H9 (cell line): ENCODE measurements around the gene SLC35B1. TPM values are rescaled to one million over a fixed set of nuclear protein-coding genes. Genes with fewer than 3 reads are reported as not detected.

Source experiments
- DNase-seq: peaks from one replicate; pipeline ENCODE4 v3.0.0-alpha.2; 2017
- H2AFZ ChIP-seq: one replicate; pipeline ENCODE4 v1.6.1; 2013; ENCODE audit warnings: mild to moderate bottlenecking, low read length, control low read depth, moderate library complexity
- H2AK5ac ChIP-seq: 2 replicates; pipeline ENCODE4 v1.6.1; 2013; ENCODE audit warnings: low read length, control low read depth, mixed read lengths; ENCODE audit not compliant: insufficient read length
- H2BK120ac ChIP-seq: one replicate; pipeline ENCODE4 v1.6.1; 2013; ENCODE audit warnings: low read depth, mild to moderate bottlenecking, low read length, control low read depth, inconsistent platforms; ENCODE audit not compliant: poor library complexity, severe bottlenecking
- H2BK12ac ChIP-seq: 2 replicates; pipeline ENCODE4 v1.6.1; 2013; ENCODE audit warnings: low read length, control low read depth, mixed read lengths, low read depth; ENCODE audit not compliant: insufficient read length
- H2BK15ac ChIP-seq: 2 replicates; pipeline ENCODE4 v1.6.1; 2013; ENCODE audit warnings: low read depth, low read length, control low read depth
- H2BK20ac ChIP-seq: one replicate; pipeline ENCODE4 v1.6.1; 2013; ENCODE audit warnings: low read depth, mild to moderate bottlenecking, low read length, control low read depth, inconsistent platforms; ENCODE audit not compliant: poor library complexity, severe bottlenecking
- H2BK5ac ChIP-seq: 2 replicates; pipeline ENCODE4 v1.6.1; 2013; ENCODE audit warnings: low read length, control low read depth, mixed read lengths; ENCODE audit not compliant: insufficient read length
- H3K14ac ChIP-seq: 2 replicates; pipeline ENCODE4 v1.6.1; 2013; ENCODE audit warnings: low read length, control low read depth; ENCODE audit not compliant: insufficient read depth
- H3K18ac ChIP-seq: 2 replicates; pipeline ENCODE4 v1.6.1; 2013; ENCODE audit warnings: low read depth, mild to moderate bottlenecking, mixed read lengths, low read length, control low read depth; ENCODE audit not compliant: insufficient read length
- H3K23ac ChIP-seq: 2 replicates; pipeline ENCODE4 v1.6.1; 2013; ENCODE audit warnings: low read length, control low read depth, mixed read lengths, low read depth; ENCODE audit not compliant: insufficient read length
- H3K23me2 ChIP-seq: 2 replicates; pipeline ENCODE4 v1.6.1; 2013; ENCODE audit warnings: low read depth, mild to moderate bottlenecking, mixed read lengths, low read length, control low read depth; ENCODE audit not compliant: insufficient read length, poor library complexity, severe bottlenecking
- H3K27ac ChIP-seq: 2 replicates; pipeline ENCODE4 v1.5.1; 2013; ENCODE audit warnings: low read length, control low read depth, mixed read lengths, low read depth; ENCODE audit not compliant: insufficient read length
- H3K27me3 ChIP-seq: 2 replicates; pipeline ENCODE4 v1.6.1; 2013; ENCODE audit warnings: low read length, control low read depth, inconsistent platforms; ENCODE audit not compliant: insufficient read depth
- H3K4ac ChIP-seq: 2 replicates; pipeline ENCODE4 v1.6.1; 2013; ENCODE audit warnings: low read depth, mild to moderate bottlenecking, control low read depth, inconsistent platforms, low read length, moderate library complexity
- H3K4me1 ChIP-seq: 2 replicates; pipeline ENCODE4 v1.6.1; 2013; ENCODE audit warnings: low read length, control low read depth, inconsistent platforms; ENCODE audit not compliant: insufficient read depth
- H3K4me2 ChIP-seq: 2 replicates; pipeline ENCODE4 v1.6.1; 2013; ENCODE audit warnings: low read length, control low read depth, mixed read lengths; ENCODE audit not compliant: insufficient read length, insufficient read depth
- H3K56ac ChIP-seq: 2 replicates; pipeline ENCODE4 v1.6.1; 2013; ENCODE audit warnings: low read depth, mild to moderate bottlenecking, mixed read lengths, low read length, control low read depth; ENCODE audit not compliant: insufficient read length
- H3K79me1 ChIP-seq: 2 replicates; pipeline ENCODE4 v1.6.1; 2013; ENCODE audit warnings: low read depth, mild to moderate bottlenecking, moderate library complexity, low read length, control low read depth, inconsistent platforms; ENCODE audit not compliant: insufficient read depth, poor library complexity, severe bottlenecking
- H3K79me2 ChIP-seq: 2 replicates; pipeline ENCODE4 v1.6.1; 2013; ENCODE audit warnings: low read length, control low read depth, inconsistent platforms; ENCODE audit not compliant: insufficient read depth
- H3K9ac ChIP-seq: 2 replicates; pipeline ENCODE4 v1.6.1; 2013; ENCODE audit warnings: low read length, control low read depth, mixed read lengths; ENCODE audit not compliant: insufficient read length; ENCODE audit errors: extremely low read depth
- H3K9me3 ChIP-seq: one replicate; pipeline ENCODE4 v1.6.1; 2013; ENCODE audit warnings: low read depth, low read length, inconsistent platforms; ENCODE audit not compliant: control insufficient read depth
- H3T11ph ChIP-seq: one replicate; pipeline ENCODE4 v1.6.1; 2013; ENCODE audit warnings: mild to moderate bottlenecking, low read length, control low read depth, inconsistent platforms
- H4K20me1 ChIP-seq: one replicate; pipeline ENCODE4 v1.6.1; 2013; ENCODE audit not compliant: control insufficient read depth, insufficient read length, insufficient read depth
- H4K5ac ChIP-seq: 2 replicates; pipeline ENCODE4 v1.6.1; 2013; ENCODE audit warnings: low read depth, mild to moderate bottlenecking, mixed read lengths, low read length, control low read depth; ENCODE audit not compliant: insufficient read length
- H4K8ac ChIP-seq: replicated peaks from 2 replicates; pipeline ENCODE4 v1.6.1; 2013; ENCODE audit warnings: low read length, control low read depth, mixed read lengths, low read depth; ENCODE audit not compliant: insufficient read length
- H4K91ac ChIP-seq: 2 replicates; pipeline ENCODE4 v1.6.1; 2013; ENCODE audit warnings: low read depth, mild to moderate bottlenecking, moderate library complexity, mixed read lengths, low read length, control low read depth; ENCODE audit not compliant: insufficient read length
- H3K27ac Mint-ChIP-seq, 3 experiments: 2 replicates in 2 of 3; 3 replicates in 1 of 3; pipeline ENCODE4 v1.8.0; 2020 to 2021; ENCODE audit warnings: mixed read lengths in 3 of 3, mild to moderate bottlenecking in 1 of 3, moderate library complexity in 1 of 3
- H3K27me3 Mint-ChIP-seq: 2 replicates; pipeline ENCODE4 v1.8.0; 2021; ENCODE audit warnings: low read depth, mild to moderate bottlenecking, moderate library complexity, mixed read lengths
- H3K36me3 Mint-ChIP-seq, 3 experiments: 2 replicates in 2 of 3; 3 replicates in 1 of 3; pipeline ENCODE4 v1.8.0; 2020 to 2021; ENCODE audit warnings: low read depth in 3 of 3, mixed read lengths in 3 of 3; ENCODE audit not compliant: insufficient read depth in 1 of 3
- H3K4me1 Mint-ChIP-seq, 2 experiments: 2 replicates each; pipeline ENCODE4 v1.8.0; 2020; ENCODE audit warnings: mixed read lengths in 2 of 2
- H3K4me3 Mint-ChIP-seq, 2 experiments: 2 replicates in 1 of 2; 3 replicates in 1 of 2; pipeline ENCODE4 v1.8.0; 2020 to 2021; ENCODE audit warnings: mild to moderate bottlenecking in 2 of 2, mixed read lengths in 2 of 2, moderate library complexity in 1 of 2
- H3K9me3 Mint-ChIP-seq, 2 experiments: 2 replicates in 1 of 2; 3 replicates in 1 of 2; pipeline ENCODE4 v1.8.0; 2020; ENCODE audit warnings: mild to moderate bottlenecking in 2 of 2, mixed read lengths in 2 of 2, moderate library complexity in 1 of 2
- WGBS: extraction: QIAGEN DNeasy Blood & Tissue Kit; methylation state at CpG from one replicate; pipeline ENCODE4 v1.1.7; 2013; ENCODE audit warnings: missing lambda C conversion rate, low lambda C conversion rate, mixed read lengths; ENCODE audit not compliant: insufficient read length; ENCODE audit errors: extremely low coverage; 5-methylcytosine and 5-hydroxymethylcytosine counted together
- total RNA-seq: library from RNA; stranded (reverse); gene quantifications from 2 replicates; pipeline ENCODE4 v1.2.1, GENCODE V29; 2021
- TF ChIP-seq, protein P1 (sequence below): fragments of 200-600 bp; sonication (generic); conservative IDR thresholded peaks from 3 replicates; pipeline ENCODE4 v1.8.0; 2021; ENCODE audit warnings: antibody characterized with exemption, mild to moderate bottlenecking

Gene SLC35B1
- total RNA-seq, 1 experiment from 2014 or later, result 58.9 TPM

DNA sequence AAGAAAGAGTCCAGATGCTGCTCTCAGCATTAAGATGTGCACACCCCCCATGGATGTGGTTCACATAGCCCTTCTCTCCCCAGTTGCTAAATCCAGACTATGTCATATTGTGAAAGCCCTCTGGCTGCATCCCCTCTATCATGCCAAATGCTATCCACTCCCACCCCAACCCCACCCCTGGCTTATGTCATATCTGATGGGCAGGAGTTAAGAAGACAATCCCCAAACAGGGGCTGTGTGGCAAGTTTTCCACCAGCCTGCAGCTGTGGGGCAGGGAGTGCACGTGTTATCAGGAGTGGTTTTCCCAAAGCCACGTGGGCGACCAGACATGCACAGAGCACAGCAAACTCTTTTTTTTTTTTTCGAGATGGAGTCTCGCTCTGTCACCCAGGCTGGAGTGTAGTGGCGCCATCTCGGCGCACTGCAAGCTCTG lies 46.2 kb upstream of the SLC35B1 start:
- Mint-ChIP-seq H3K27ac (0 out of 7 replicates have a peak overlapping the region, but pooled peaks of 1 of the 3 experiments have one; percentile 47), H3K9me3 (no peaks in the 10 kb centered on the region), H3K27me3 (no peaks in the 10 kb centered on the region), H3K4me1 (peaks cover 20 to 32% of the 10 kb centered on the region in 2 experiments), H3K4me3 (no peak overlapping the region), H3K36me3 (peaks cover 2 to 8% (median 6%) of the 10 kb centered on the region in 3 experiments; a peak in 6 of 7 replicates)
- no peak for DNase-seq
- Histone ChIP-seq H3K14ac (no peak overlapping the region), H2BK20ac (no peak overlapping the region), H3K9me3 (no peaks in the 10 kb centered on the region), H2BK120ac (no peak overlapping the region), H3K23me2 (no peaks in the 10 kb centered on the region), H2BK5ac (no peak overlapping the region), H4K91ac (no peak overlapping the region), H3K23ac (no peak overlapping the region), H4K8ac (no peak overlapping the region), H3K79me1 (peaks cover 11% of the 10 kb centered on the region), H3K4ac (no peak overlapping the region), H2AK5ac (no peak overlapping the region), H3K56ac (no peak overlapping the region), H3K27ac (no peak overlapping the region), H2AFZ (no peak overlapping the region), H4K5ac (no peak overlapping the region), H3K4me2 (no peak overlapping the region), H4K20me1 (no peaks in the 10 kb centered on the region), H3K18ac (no peak overlapping the region), H3K79me2 (peaks cover 9% of the 10 kb centered on the region; the same call in 1 of the 2 replicates), H3K4me1 (no peaks in the 10 kb centered on the region; the same call in 1 of the 2 replicates), H3K9ac (no peak overlapping the region), H3T11ph (no peak overlapping the region), H2BK12ac (no peak overlapping the region), H2BK15ac (no peak overlapping the region), H3K27me3 (no peaks in the 10 kb centered on the region)
- TF ChIP-seq, protein P1, sequence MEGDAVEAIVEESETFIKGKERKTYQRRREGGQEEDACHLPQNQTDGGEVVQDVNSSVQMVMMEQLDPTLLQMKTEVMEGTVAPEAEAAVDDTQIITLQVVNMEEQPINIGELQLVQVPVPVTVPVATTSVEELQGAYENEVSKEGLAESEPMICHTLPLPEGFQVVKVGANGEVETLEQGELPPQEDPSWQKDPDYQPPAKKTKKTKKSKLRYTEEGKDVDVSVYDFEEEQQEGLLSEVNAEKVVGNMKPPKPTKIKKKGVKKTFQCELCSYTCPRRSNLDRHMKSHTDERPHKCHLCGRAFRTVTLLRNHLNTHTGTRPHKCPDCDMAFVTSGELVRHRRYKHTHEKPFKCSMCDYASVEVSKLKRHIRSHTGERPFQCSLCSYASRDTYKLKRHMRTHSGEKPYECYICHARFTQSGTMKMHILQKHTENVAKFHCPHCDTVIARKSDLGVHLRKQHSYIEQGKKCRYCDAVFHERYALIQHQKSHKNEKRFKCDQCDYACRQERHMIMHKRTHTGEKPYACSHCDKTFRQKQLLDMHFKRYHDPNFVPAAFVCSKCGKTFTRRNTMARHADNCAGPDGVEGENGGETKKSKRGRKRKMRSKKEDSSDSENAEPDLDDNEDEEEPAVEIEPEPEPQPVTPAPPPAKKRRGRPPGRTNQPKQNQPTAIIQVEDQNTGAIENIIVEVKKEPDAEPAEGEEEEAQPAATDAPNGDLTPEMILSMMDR, result no peak
- WGBS, result no CpG with 5 or more reads among the region's 8 CpGs
